T-helper 2 cell treated with Interferon-gamma antibody and Interleukin-4, amounts not matched to agents 5 μg/mL and 100 μg/mL, for 36 hours (primary cell): Measurements from ENCODE around the gene DNAJC24.
A peak's percentile ranks its signal among the peaks of the same experiment; 100 is the strongest.
"Not testable (repeated sequence)": the region's sequence is repeated elsewhere in the genome, so short reads cannot be mapped to it uniquely, and the experiment has no call there.

Source experiments
- DNase-seq: peaks from one replicate; pipeline ENCODE4 v3.0.0; 2021; ENCODE audit warnings: low spot score
- H3K27ac Mint-ChIP-seq: one replicate; pipeline ENCODE4 v1.8.0; 2021; ENCODE audit warnings: mild to moderate bottlenecking, mixed read lengths
- H3K27me3 Mint-ChIP-seq: one replicate; pipeline ENCODE4 v1.8.0; 2021; ENCODE audit warnings: low read depth, mixed read lengths
- H3K36me3 Mint-ChIP-seq: one replicate; pipeline ENCODE4 v1.8.0; 2021; ENCODE audit warnings: low read depth, mixed read lengths
- H3K4me1 Mint-ChIP-seq: one replicate; pipeline ENCODE4 v1.8.0; 2021; ENCODE audit warnings: low read depth, mixed read lengths
- H3K4me3 Mint-ChIP-seq: one replicate; pipeline ENCODE4 v1.8.0; 2022; ENCODE audit warnings: mild to moderate bottlenecking, moderate library complexity, mixed read lengths
- H3K9me3 Mint-ChIP-seq: one replicate; pipeline ENCODE4 v1.8.0; 2021; ENCODE audit warnings: mixed read lengths

DNAJC24 gene

DNA sequence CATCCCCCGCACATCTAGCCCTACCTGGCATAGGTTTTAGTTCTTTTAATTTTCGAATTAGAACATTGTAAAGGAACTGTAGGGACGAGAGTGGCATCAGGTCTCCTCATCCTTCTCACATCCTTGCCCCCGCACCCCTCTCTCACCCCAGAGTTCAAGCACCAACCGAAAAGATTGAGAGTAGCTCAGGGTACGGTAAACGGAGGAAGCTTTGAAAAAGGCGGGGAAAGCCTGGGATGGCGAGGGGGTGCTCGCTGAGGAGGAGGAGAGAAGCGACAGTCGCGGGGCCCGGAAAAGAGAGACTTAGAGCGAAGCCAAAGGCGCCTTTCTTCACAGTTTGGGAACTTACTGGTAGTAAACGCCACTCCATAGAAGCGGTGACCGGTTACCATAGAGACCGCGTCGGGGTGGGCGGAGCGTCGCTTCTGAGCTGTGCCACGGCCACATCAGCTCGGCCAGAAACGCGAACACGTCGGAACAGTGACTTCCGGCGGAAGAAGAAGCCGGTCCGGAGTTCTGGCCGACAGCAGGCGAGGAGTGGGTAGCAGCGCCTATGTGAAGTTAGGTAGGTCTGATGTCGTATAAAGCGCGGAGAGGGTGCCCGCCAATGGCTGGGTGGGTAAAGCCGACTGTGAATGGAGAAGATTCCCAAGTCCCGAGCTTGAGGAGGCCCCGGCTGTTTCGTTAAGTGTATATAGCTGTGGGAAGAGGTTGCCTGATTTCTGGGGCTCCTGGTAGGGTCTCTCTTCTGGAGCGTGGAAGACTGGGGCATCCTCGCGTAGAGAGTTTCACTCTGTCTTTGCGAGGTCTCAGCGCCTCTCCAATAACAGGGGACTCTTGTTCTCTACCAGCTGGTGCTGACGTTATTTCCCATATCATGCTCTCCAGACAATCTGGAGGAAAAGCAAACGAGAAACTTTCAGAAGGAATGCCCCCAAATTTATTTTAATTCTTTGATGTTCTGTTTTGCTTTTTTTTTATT, at the start of gene DNAJC24, which contains the start of gene DCDC1:
Gene DNAJC24 (plus strand): TSS at position 513 of the 982 bp plus-strand sequence. CDS start 889 bp downstream, outside the sequence.
Gene DCDC1 (minus strand): TSS at position 392 of the 982 bp plus-strand sequence. CDS start 41,459 bp downstream, outside the sequence.
- DNase-seq, result peak; percentile 91
- H3K27ac Mint-ChIP-seq, result peak within 1 kb of the TSS; percentile 93
- H3K27me3 Mint-ChIP-seq, result peaks cover 16% of the 10 kb centered on the region
- H3K9me3 Mint-ChIP-seq, result no peaks in the 10 kb centered on the region
- peaks cover 27% of the 10 kb centered on the region for H3K4me1 Mint-ChIP-seq
- peak within 1 kb of the TSS; percentile 90 for H3K4me3 Mint-ChIP-seq
- no peaks in the 10 kb centered on the region for H3K36me3 Mint-ChIP-seq

GRCh38 chr11:31321494-31321893, 48.2 kb upstream of the DNAJC24 start:
- not testable (repeated sequence) for H3K4me1 Mint-ChIP-seq

DNA sequence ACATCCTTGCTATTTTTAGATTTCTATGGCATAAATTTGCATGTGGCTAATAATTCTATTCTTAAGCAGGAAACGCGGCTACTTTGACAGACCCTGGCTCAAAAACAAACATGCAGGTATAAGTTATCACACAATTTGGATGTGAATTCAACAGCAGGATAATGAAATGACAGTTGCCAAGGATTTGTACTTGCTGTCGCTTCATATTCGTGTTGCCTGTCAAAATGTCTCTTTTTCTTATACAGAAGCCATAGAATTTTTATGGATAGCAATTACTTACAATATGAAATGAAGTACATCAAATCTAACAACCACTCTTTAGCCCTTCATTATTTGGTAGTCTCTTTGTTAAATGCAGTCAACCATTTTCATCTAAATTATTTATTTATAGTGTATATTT, 46.5 kb upstream of the DNAJC24 start:
- Mint-ChIP-seq H3K27me3 (no peaks in the 10 kb centered on the region), H3K27ac (no peak overlapping the region), H3K4me3 (no peak overlapping the region), H3K36me3 (no peaks in the 10 kb centered on the region), H3K4me1 (peaks cover 11% of the 10 kb centered on the region), H3K9me3 (no peaks in the 10 kb centered on the region)
- DNase-seq, result no peak

More at GRCh38 chr11:31321494-31321893, 48.2 kb upstream of the DNAJC24 start:
- H3K27me3 Mint-ChIP-seq, H3K27ac Mint-ChIP-seq, H3K36me3 Mint-ChIP-seq, H3K4me3 Mint-ChIP-seq, DNase-seq, H3K9me3 Mint-ChIP-seq: not testable (repeated sequence)

DNA sequence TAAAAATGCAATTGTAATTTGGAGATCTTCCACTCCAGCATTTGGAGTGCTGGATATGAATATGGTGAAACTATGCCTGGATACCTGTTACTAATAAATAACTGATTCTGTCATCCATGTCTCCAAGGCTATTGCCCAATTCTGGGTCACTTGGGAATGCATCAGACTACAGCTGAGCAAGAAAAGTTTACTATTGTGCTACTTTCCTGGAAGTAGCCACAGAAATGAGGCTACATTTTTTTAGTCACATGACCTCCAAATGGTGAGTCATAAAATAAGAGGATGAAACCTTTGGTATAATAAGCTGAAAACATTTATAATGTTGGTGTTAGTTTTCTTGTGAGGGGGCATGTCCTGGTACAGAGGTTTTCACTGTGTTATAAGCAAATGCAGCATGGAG, 44.5 kb upstream of the DNAJC24 start:
- H3K4me3 Mint-ChIP-seq, result no peak overlapping the region
- no peaks in the 10 kb centered on the region for H3K36me3 Mint-ChIP-seq
- no peaks in the 10 kb centered on the region for H3K27me3 Mint-ChIP-seq
- peaks cover 11% of the 10 kb centered on the region for H3K4me1 Mint-ChIP-seq
- no peak overlapping the region for H3K27ac Mint-ChIP-seq
- H3K9me3 Mint-ChIP-seq, result no peaks in the 10 kb centered on the region
- no peak for DNase-seq

GRCh38 chr11:31326470-31327148, 43.1 kb upstream of the DNAJC24 start:
- no peak for DNase-seq
- Mint-ChIP-seq H3K36me3 (no peaks in the 10 kb centered on the region), H3K27ac (peak overlapping the region; percentile 20), H3K4me3 (peak overlapping the region; percentile 36), H3K27me3 (no peaks in the 10 kb centered on the region), H3K9me3 (no peaks in the 10 kb centered on the region), H3K4me1 (peaks cover 11% of the 10 kb centered on the region)

- Mint-ChIP-seq H3K36me3 (no peaks in the 10 kb centered on the region), H3K4me3 (peak overlapping the region; percentile 18), H3K9me3 (no peaks in the 10 kb centered on the region), H3K4me1 (peaks cover 11% of the 10 kb centered on the region), H3K27me3 (no peaks in the 10 kb centered on the region), H3K27ac (no peak overlapping the region)
- no peak for DNase-seq
These were observed 42.2 kb upstream of the DNAJC24 start for GRCh38 chr11:31327417-31327816.

- no peak overlapping the region for H3K27ac Mint-ChIP-seq
- no peaks in the 10 kb centered on the region for H3K36me3 Mint-ChIP-seq
- H3K4me3 Mint-ChIP-seq, result no peak overlapping the region
- no peaks in the 10 kb centered on the region for H3K27me3 Mint-ChIP-seq
- no peaks in the 10 kb centered on the region for H3K9me3 Mint-ChIP-seq
- no peak for DNase-seq
- H3K4me1 Mint-ChIP-seq, result peaks cover 11% of the 10 kb centered on the region
These were observed 41.0 kb upstream of the DNAJC24 start for GRCh38 chr11:31328697-31329096.

- DNase-seq, result no peak
- Mint-ChIP-seq H3K9me3 (no peaks in the 10 kb centered on the region), H3K4me1 (no peaks in the 10 kb centered on the region), H3K27ac (no peak overlapping the region), H3K36me3 (no peaks in the 10 kb centered on the region), H3K4me3 (no peak overlapping the region), H3K27me3 (peaks cover 2% of the 10 kb centered on the region)
These were observed 31.9 kb upstream of the DNAJC24 start for GRCh38 chr11:31337806-31338205.

- no peak for DNase-seq
- Mint-ChIP-seq H3K4me3 (no peak overlapping the region), H3K27me3 (peaks cover under 1% of the 10 kb centered on the region), H3K27ac (no peak overlapping the region), H3K36me3 (no peaks in the 10 kb centered on the region), H3K9me3 (no peaks in the 10 kb centered on the region), H3K4me1 (no peaks in the 10 kb centered on the region)
These were observed 28.6 kb upstream of the DNAJC24 start for GRCh38 chr11:31340903-31341572.

DNA sequence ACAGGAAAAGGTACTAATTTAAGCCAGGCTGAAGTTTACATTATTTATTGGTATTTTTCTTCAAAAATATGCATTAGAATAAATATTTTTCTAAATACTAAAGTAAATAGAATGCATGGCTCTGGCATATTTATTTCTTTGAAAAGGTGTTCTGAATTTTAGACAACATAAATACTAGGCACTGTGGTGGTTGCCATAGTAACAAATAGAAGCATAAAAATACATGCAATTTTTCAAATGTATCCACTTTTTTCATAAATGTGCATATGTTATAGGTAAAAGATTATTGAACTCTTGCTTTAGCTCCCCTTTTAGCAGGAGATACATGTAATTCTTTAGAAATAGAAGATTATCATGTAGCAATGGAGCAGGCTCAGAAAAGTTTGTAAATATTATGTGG, 18.5 kb upstream of the DNAJC24 start:
- no peaks in the 10 kb centered on the region for H3K36me3 Mint-ChIP-seq
- H3K27me3 Mint-ChIP-seq, result peaks cover 2% of the 10 kb centered on the region
- H3K4me1 Mint-ChIP-seq, result no peaks in the 10 kb centered on the region
- no peak for DNase-seq
- H3K27ac Mint-ChIP-seq, result no peak overlapping the region
- H3K9me3 Mint-ChIP-seq, result no peaks in the 10 kb centered on the region
- no peak overlapping the region for H3K4me3 Mint-ChIP-seq

DNA sequence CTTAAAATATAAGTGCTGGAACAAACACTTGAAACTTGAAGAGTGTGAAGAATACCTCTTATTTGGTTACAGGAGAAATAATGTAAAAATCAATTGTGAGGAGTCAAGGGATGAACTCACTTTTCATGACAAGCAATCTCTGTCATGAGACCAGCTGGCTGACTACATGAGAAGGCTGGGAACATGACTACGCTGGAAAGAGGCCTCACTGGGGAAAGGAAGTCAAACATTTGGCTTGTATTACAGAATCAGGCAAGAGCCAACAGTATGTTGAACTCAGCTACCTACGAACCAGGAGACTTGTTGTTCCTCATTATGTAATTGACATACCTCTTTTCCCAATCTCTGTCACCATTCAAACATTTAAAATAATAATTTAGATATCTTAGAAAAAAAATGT, 14.5 kb upstream of the DNAJC24 start:
- Mint-ChIP-seq H3K27ac (no peak overlapping the region), H3K4me3 (no peak overlapping the region), H3K9me3 (no peaks in the 10 kb centered on the region), H3K4me1 (no peaks in the 10 kb centered on the region), H3K27me3 (no peaks in the 10 kb centered on the region), H3K36me3 (no peaks in the 10 kb centered on the region)
- no peak for DNase-seq

- no peak overlapping the region for H3K27ac Mint-ChIP-seq
These were observed 13.8 kb upstream of the DNAJC24 start for GRCh38 chr11:31355817-31356216.

GRCh38 chr11:31361743-31362142, 7.9 kb upstream of the DNAJC24 start:
- Mint-ChIP-seq H3K4me1 (peaks cover 7% of the 10 kb centered on the region), H3K27me3 (peaks cover 19% of the 10 kb centered on the region), H3K9me3 (no peaks in the 10 kb centered on the region)

More at GRCh38 chr11:31355817-31356216, 13.8 kb upstream of the DNAJC24 start:
- Mint-ChIP-seq H3K4me3 (no peak overlapping the region), H3K9me3 (no peaks in the 10 kb centered on the region), H3K27me3 (no peaks in the 10 kb centered on the region), H3K4me1 (no peaks in the 10 kb centered on the region), H3K36me3 (no peaks in the 10 kb centered on the region)
- no peak for DNase-seq

More at GRCh38 chr11:31361743-31362142, 7.9 kb upstream of the DNAJC24 start:
- Mint-ChIP-seq H3K27ac (no peak overlapping the region), H3K36me3 (no peaks in the 10 kb centered on the region), H3K4me3 (no peak overlapping the region)
- no peak for DNase-seq
